ENCODE data around the gene CABLES2. TPM values are rescaled to one million over a fixed set of nuclear protein-coding genes. Genes with fewer than 3 reads are reported as not detected.

The CABLES2 gene
- total RNA-seq = 1.2 and 1.4 TPM in 2 replicates

GRCh38 chr20:62407221-62407992 is at the start of gene CABLES2:
Gene CABLES2, minus strand, starts transcription at chr20:62407285. Its CDS starts 9 bp downstream, at chr20:62407276.
- peak; percentile 73 for DNase-seq (ENCODE audit: low read depth, low spot score)

GRCh38 chr20:62455929-62456328 is 48.8 kb upstream of the CABLES2 start:
- no peak for DNase-seq (ENCODE audit: low read depth, low spot score)

GRCh38 chr20:62454904-62455636 is 48.0 kb upstream of the CABLES2 start:
- DNase-seq (ENCODE audit: low read depth, low spot score) = no peak

GRCh38 chr20:62453186-62453808 is 46.2 kb upstream of the CABLES2 start:
- DNase-seq (ENCODE audit: low read depth, low spot score) = no peak

GRCh38 chr20:62452475-62453095 is 45.5 kb upstream of the CABLES2 start:
- no peak for DNase-seq (ENCODE audit: low read depth, low spot score)

- DNase-seq (ENCODE audit: low read depth, low spot score) = no peak
Observed at GRCh38 chr20:62451970-62452369, 44.9 kb upstream of the CABLES2 start.

- no peak for DNase-seq (ENCODE audit: low read depth, low spot score)
Observed at GRCh38 chr20:62451156-62451767, 44.2 kb upstream of the CABLES2 start.

GRCh38 chr20:62449951-62450691 is 43.0 kb upstream of the CABLES2 start:
- DNase-seq (ENCODE audit: low read depth, low spot score) = no peak

GRCh38 chr20:62448788-62449187 is 41.7 kb upstream of the CABLES2 start:
- DNase-seq (ENCODE audit: low read depth, low spot score) = no peak

- DNase-seq (ENCODE audit: low read depth, low spot score) = no peak
Observed at GRCh38 chr20:62448038-62448437, 41.0 kb upstream of the CABLES2 start.

GRCh38 chr20:62446888-62447869 is 40.1 kb upstream of the CABLES2 start:
- no peak for DNase-seq (ENCODE audit: low read depth, low spot score)

GRCh38 chr20:62446481-62446880 is 39.4 kb upstream of the CABLES2 start:
- no peak for DNase-seq (ENCODE audit: low read depth, low spot score)

- no peak for DNase-seq (ENCODE audit: low read depth, low spot score)
Observed at GRCh38 chr20:62445553-62446340, 38.7 kb upstream of the CABLES2 start.

- no peak for DNase-seq (ENCODE audit: low read depth, low spot score)
Observed at GRCh38 chr20:62444286-62444685, 37.2 kb upstream of the CABLES2 start.

GRCh38 chr20:62441987-62442539 is 35.0 kb upstream of the CABLES2 start:
- DNase-seq (ENCODE audit: low read depth, low spot score) = no peak

- no peak for DNase-seq (ENCODE audit: low read depth, low spot score)
Observed at GRCh38 chr20:62439218-62439617, 32.1 kb upstream of the CABLES2 start.

- DNase-seq (ENCODE audit: low read depth, low spot score) = no peak
Observed at GRCh38 chr20:62437927-62438326, 30.8 kb upstream of the CABLES2 start.

- DNase-seq (ENCODE audit: low read depth, low spot score) = no peak
Observed at GRCh38 chr20:62437496-62437895, 30.4 kb upstream of the CABLES2 start.

All from pulmonary artery endothelial cell (primary cell).